ENCODE results near the gene PIGT.

The PIGT gene

GRCh38 chr20:45415822-45416637, at the start of gene PIGT:
PIGT (plus strand) TSS chr20:45416141; CDS start chr20:45416157, 16 bp downstream.
- in situ Hi-C loops (cut with HindIII; ENCODE audit: low sequenced_read_pairs): no loop called here

- in situ Hi-C loops (cut with HindIII; ENCODE audit: low sequenced_read_pairs): no loop called here
Observed at GRCh38 chr20:45366192-45366591, 49.7 kb upstream of the PIGT start.

GRCh38 chr20:45366631-45367030, 49.3 kb upstream of the PIGT start:
- in situ Hi-C loops (cut with HindIII; ENCODE audit: low sequenced_read_pairs): no loop called here

- in situ Hi-C loops (cut with HindIII; ENCODE audit: low sequenced_read_pairs): no loop called here
Observed at GRCh38 chr20:45367126-45367525, 48.8 kb upstream of the PIGT start.

- in situ Hi-C loops (cut with HindIII; ENCODE audit: low sequenced_read_pairs): no loop called here
Observed at GRCh38 chr20:45368221-45368980, 47.5 kb upstream of the PIGT start.

GRCh38 chr20:45370571-45371160, 45.3 kb upstream of the PIGT start:
- in situ Hi-C loops (cut with HindIII; ENCODE audit: low sequenced_read_pairs): no loop called here

- in situ Hi-C loops (cut with HindIII; ENCODE audit: low sequenced_read_pairs): no loop called here
Observed at GRCh38 chr20:45372241-45372640, 43.7 kb upstream of the PIGT start.

- in situ Hi-C loops (cut with HindIII; ENCODE audit: low sequenced_read_pairs): no loop called here
Observed at GRCh38 chr20:45372646-45373352, 43.1 kb upstream of the PIGT start.

- in situ Hi-C loops (cut with HindIII; ENCODE audit: low sequenced_read_pairs): no loop called here
Observed at GRCh38 chr20:45373353-45374100, 42.4 kb upstream of the PIGT start.

- in situ Hi-C loops (cut with HindIII; ENCODE audit: low sequenced_read_pairs): no loop called here
Observed at GRCh38 chr20:45374101-45374467, 41.9 kb upstream of the PIGT start.

- in situ Hi-C loops (cut with HindIII; ENCODE audit: low sequenced_read_pairs): loop anchor here (5.0 kb wide), 2 partner anchors 47 to 68 kb away; partner anchors contain the start of genes MATN4 and RBPJL
Observed at GRCh38 chr20:45374966-45375365, 41.0 kb upstream of the PIGT start.

- in situ Hi-C loops (cut with HindIII; ENCODE audit: low sequenced_read_pairs): loop anchor here (5.0 kb wide), 2 partner anchors 45 to 70 kb away; partner anchors contain the start of genes MATN4 and RBPJL
Observed at GRCh38 chr20:45377269-45377668, 38.7 kb upstream of the PIGT start.

- in situ Hi-C loops (cut with HindIII; ENCODE audit: low sequenced_read_pairs): loop anchor here (5.0 kb wide), 2 partner anchors 44 to 71 kb away; partner anchors contain the start of genes MATN4 and RBPJL
Observed at GRCh38 chr20:45378191-45378590, 37.8 kb upstream of the PIGT start, which contains the start of gene TP53TG5. TP53TG5 (minus strand) TSS chr20:45378325; CDS start chr20:45378236, 89 bp downstream.

- in situ Hi-C loops (cut with HindIII; ENCODE audit: low sequenced_read_pairs): no loop called here
Observed at GRCh38 chr20:45387274-45387673, 28.7 kb upstream of the PIGT start.

GRCh38 chr20:45390931-45391330, 25.0 kb upstream of the PIGT start:
- in situ Hi-C loops (cut with HindIII; ENCODE audit: low sequenced_read_pairs): loop anchor here (5.0 kb wide), 1 partner anchor 64 kb away; no protein-coding TSS in a partner anchor

GRCh38 chr20:45391559-45391958, 24.4 kb upstream of the PIGT start:
- in situ Hi-C loops (cut with HindIII; ENCODE audit: low sequenced_read_pairs): loop anchor here (5.0 kb wide), 1 partner anchor 64 kb away; no protein-coding TSS in a partner anchor

- in situ Hi-C loops (cut with HindIII; ENCODE audit: low sequenced_read_pairs): loop anchor here (5.0 kb wide), 1 partner anchor 65 kb away; no protein-coding TSS in a partner anchor
Observed at GRCh38 chr20:45392733-45393132, 23.2 kb upstream of the PIGT start.

- in situ Hi-C loops (cut with HindIII; ENCODE audit: low sequenced_read_pairs): loop anchor here (5.0 kb wide), 1 partner anchor 67 kb away; no protein-coding TSS in a partner anchor
Observed at GRCh38 chr20:45394221-45395113, 21.5 kb upstream of the PIGT start.

- in situ Hi-C loops (cut with HindIII; ENCODE audit: low sequenced_read_pairs): no loop called here
Observed at GRCh38 chr20:45395114-45395415, 20.9 kb upstream of the PIGT start.
